Esophagus squamous epithelium (tissue), 4 donors: Measurements from ENCODE around the gene NDFIP2.

Source experiments
- POLR2A ChIP-seq, 4 donors: fragments of 450-650 bp; IDR thresholded peaks; one replicate each; pipeline ENCODE4 v1.6.1; 2017; ENCODE audit warnings: antibody characterized with exemption in 4 of 4, mild to moderate bottlenecking in 4 of 4, moderate library complexity in 3 of 4
- TF ChIP-seq, protein P1 (sequence below), 6 experiments: fragments of 450-650 bp in 4 of 6; fragments of 200-600 bp in 2 of 6; sonication (generic) in 2 of 6; IDR thresholded peaks; one replicate each; pipeline ENCODE4 v1.5.1; 2016 to 2019; ENCODE audit warnings: antibody characterized with exemption in 6 of 6, mild to moderate bottlenecking in 4 of 6, moderate library complexity in 4 of 6

DNA sequence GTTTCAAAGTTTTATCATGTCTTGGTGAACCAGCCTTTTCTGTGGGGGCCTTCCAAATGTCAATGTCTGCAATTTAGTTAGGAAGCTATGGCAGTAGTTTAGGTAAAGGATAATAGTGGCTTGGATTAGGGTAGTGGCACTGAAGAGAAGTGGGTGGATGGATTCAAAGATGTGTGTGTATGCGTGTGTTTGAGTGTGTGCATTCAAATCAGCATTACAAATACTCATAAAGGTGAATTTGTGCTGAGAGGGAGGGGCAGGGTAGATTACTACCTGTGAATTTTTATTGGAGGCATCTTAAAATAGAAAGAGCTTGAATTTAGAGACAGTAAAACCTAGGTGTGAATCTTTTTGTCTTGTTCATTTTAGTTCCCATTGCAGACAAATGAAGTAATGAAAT lies 16.9 kb downstream of the NDFIP2 start:
- TF ChIP-seq, protein P1, sequence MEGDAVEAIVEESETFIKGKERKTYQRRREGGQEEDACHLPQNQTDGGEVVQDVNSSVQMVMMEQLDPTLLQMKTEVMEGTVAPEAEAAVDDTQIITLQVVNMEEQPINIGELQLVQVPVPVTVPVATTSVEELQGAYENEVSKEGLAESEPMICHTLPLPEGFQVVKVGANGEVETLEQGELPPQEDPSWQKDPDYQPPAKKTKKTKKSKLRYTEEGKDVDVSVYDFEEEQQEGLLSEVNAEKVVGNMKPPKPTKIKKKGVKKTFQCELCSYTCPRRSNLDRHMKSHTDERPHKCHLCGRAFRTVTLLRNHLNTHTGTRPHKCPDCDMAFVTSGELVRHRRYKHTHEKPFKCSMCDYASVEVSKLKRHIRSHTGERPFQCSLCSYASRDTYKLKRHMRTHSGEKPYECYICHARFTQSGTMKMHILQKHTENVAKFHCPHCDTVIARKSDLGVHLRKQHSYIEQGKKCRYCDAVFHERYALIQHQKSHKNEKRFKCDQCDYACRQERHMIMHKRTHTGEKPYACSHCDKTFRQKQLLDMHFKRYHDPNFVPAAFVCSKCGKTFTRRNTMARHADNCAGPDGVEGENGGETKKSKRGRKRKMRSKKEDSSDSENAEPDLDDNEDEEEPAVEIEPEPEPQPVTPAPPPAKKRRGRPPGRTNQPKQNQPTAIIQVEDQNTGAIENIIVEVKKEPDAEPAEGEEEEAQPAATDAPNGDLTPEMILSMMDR (IDR thresholded peaks at IDR 0.05) = no peak
- no peak for TF ChIP-seq POLR2A (IDR thresholded peaks at IDR 0.05)
